H9 (cell line): ENCODE results near the gene ADORA2B. TPM values are rescaled to one million over a fixed set of nuclear protein-coding genes. Genes with fewer than 3 reads are reported as not detected.

Experiments
- DNase-seq: peaks from one replicate; pipeline ENCODE4 v3.0.0-alpha.2; 2017
- H2AFZ ChIP-seq: one replicate; pipeline ENCODE4 v1.6.1; 2013; ENCODE audit warnings: mild to moderate bottlenecking, low read length, control low read depth, moderate library complexity
- H2AK5ac ChIP-seq: 2 replicates; pipeline ENCODE4 v1.6.1; 2013; ENCODE audit warnings: low read length, control low read depth, mixed read lengths; ENCODE audit not compliant: insufficient read length
- H2BK120ac ChIP-seq: one replicate; pipeline ENCODE4 v1.6.1; 2013; ENCODE audit warnings: low read depth, mild to moderate bottlenecking, low read length, control low read depth, inconsistent platforms; ENCODE audit not compliant: poor library complexity, severe bottlenecking
- H2BK12ac ChIP-seq: 2 replicates; pipeline ENCODE4 v1.6.1; 2013; ENCODE audit warnings: low read length, control low read depth, mixed read lengths, low read depth; ENCODE audit not compliant: insufficient read length
- H2BK15ac ChIP-seq: 2 replicates; pipeline ENCODE4 v1.6.1; 2013; ENCODE audit warnings: low read depth, low read length, control low read depth
- H2BK20ac ChIP-seq: one replicate; pipeline ENCODE4 v1.6.1; 2013; ENCODE audit warnings: low read depth, mild to moderate bottlenecking, low read length, control low read depth, inconsistent platforms; ENCODE audit not compliant: poor library complexity, severe bottlenecking
- H2BK5ac ChIP-seq: 2 replicates; pipeline ENCODE4 v1.6.1; 2013; ENCODE audit warnings: low read length, control low read depth, mixed read lengths; ENCODE audit not compliant: insufficient read length
- H3K14ac ChIP-seq: 2 replicates; pipeline ENCODE4 v1.6.1; 2013; ENCODE audit warnings: low read length, control low read depth; ENCODE audit not compliant: insufficient read depth
- H3K18ac ChIP-seq: 2 replicates; pipeline ENCODE4 v1.6.1; 2013; ENCODE audit warnings: low read depth, mild to moderate bottlenecking, mixed read lengths, low read length, control low read depth; ENCODE audit not compliant: insufficient read length
- H3K23ac ChIP-seq: 2 replicates; pipeline ENCODE4 v1.6.1; 2013; ENCODE audit warnings: low read length, control low read depth, mixed read lengths, low read depth; ENCODE audit not compliant: insufficient read length
- H3K23me2 ChIP-seq: 2 replicates; pipeline ENCODE4 v1.6.1; 2013; ENCODE audit warnings: low read depth, mild to moderate bottlenecking, mixed read lengths, low read length, control low read depth; ENCODE audit not compliant: insufficient read length, poor library complexity, severe bottlenecking
- H3K27ac ChIP-seq: 2 replicates; pipeline ENCODE4 v1.5.1; 2013; ENCODE audit warnings: low read length, control low read depth, mixed read lengths, low read depth; ENCODE audit not compliant: insufficient read length
- H3K27me3 ChIP-seq: 2 replicates; pipeline ENCODE4 v1.6.1; 2013; ENCODE audit warnings: low read length, control low read depth, inconsistent platforms; ENCODE audit not compliant: insufficient read depth
- H3K4ac ChIP-seq: 2 replicates; pipeline ENCODE4 v1.6.1; 2013; ENCODE audit warnings: low read depth, mild to moderate bottlenecking, control low read depth, inconsistent platforms, low read length, moderate library complexity
- H3K4me1 ChIP-seq: 2 replicates; pipeline ENCODE4 v1.6.1; 2013; ENCODE audit warnings: low read length, control low read depth, inconsistent platforms; ENCODE audit not compliant: insufficient read depth
- H3K4me2 ChIP-seq: 2 replicates; pipeline ENCODE4 v1.6.1; 2013; ENCODE audit warnings: low read length, control low read depth, mixed read lengths; ENCODE audit not compliant: insufficient read length, insufficient read depth
- H3K56ac ChIP-seq: 2 replicates; pipeline ENCODE4 v1.6.1; 2013; ENCODE audit warnings: low read depth, mild to moderate bottlenecking, mixed read lengths, low read length, control low read depth; ENCODE audit not compliant: insufficient read length
- H3K79me1 ChIP-seq: 2 replicates; pipeline ENCODE4 v1.6.1; 2013; ENCODE audit warnings: low read depth, mild to moderate bottlenecking, moderate library complexity, low read length, control low read depth, inconsistent platforms; ENCODE audit not compliant: insufficient read depth, poor library complexity, severe bottlenecking
- H3K79me2 ChIP-seq: 2 replicates; pipeline ENCODE4 v1.6.1; 2013; ENCODE audit warnings: low read length, control low read depth, inconsistent platforms; ENCODE audit not compliant: insufficient read depth
- H3K9ac ChIP-seq: 2 replicates; pipeline ENCODE4 v1.6.1; 2013; ENCODE audit warnings: low read length, control low read depth, mixed read lengths; ENCODE audit not compliant: insufficient read length; ENCODE audit errors: extremely low read depth
- H3K9me3 ChIP-seq: one replicate; pipeline ENCODE4 v1.6.1; 2013; ENCODE audit warnings: low read depth, low read length, inconsistent platforms; ENCODE audit not compliant: control insufficient read depth
- H3T11ph ChIP-seq: one replicate; pipeline ENCODE4 v1.6.1; 2013; ENCODE audit warnings: mild to moderate bottlenecking, low read length, control low read depth, inconsistent platforms
- H4K20me1 ChIP-seq: one replicate; pipeline ENCODE4 v1.6.1; 2013; ENCODE audit not compliant: control insufficient read depth, insufficient read length, insufficient read depth
- H4K5ac ChIP-seq: 2 replicates; pipeline ENCODE4 v1.6.1; 2013; ENCODE audit warnings: low read depth, mild to moderate bottlenecking, mixed read lengths, low read length, control low read depth; ENCODE audit not compliant: insufficient read length
- H4K8ac ChIP-seq: replicated peaks from 2 replicates; pipeline ENCODE4 v1.6.1; 2013; ENCODE audit warnings: low read length, control low read depth, mixed read lengths, low read depth; ENCODE audit not compliant: insufficient read length
- H4K91ac ChIP-seq: 2 replicates; pipeline ENCODE4 v1.6.1; 2013; ENCODE audit warnings: low read depth, mild to moderate bottlenecking, moderate library complexity, mixed read lengths, low read length, control low read depth; ENCODE audit not compliant: insufficient read length
- H3K27ac Mint-ChIP-seq, 3 experiments: 2 replicates in 2 of 3; 3 replicates in 1 of 3; pipeline ENCODE4 v1.8.0; 2020 to 2021; ENCODE audit warnings: mixed read lengths in 3 of 3, mild to moderate bottlenecking in 1 of 3, moderate library complexity in 1 of 3
- H3K27me3 Mint-ChIP-seq: 2 replicates; pipeline ENCODE4 v1.8.0; 2021; ENCODE audit warnings: low read depth, mild to moderate bottlenecking, moderate library complexity, mixed read lengths
- H3K36me3 Mint-ChIP-seq, 3 experiments: 2 replicates in 2 of 3; 3 replicates in 1 of 3; pipeline ENCODE4 v1.8.0; 2020 to 2021; ENCODE audit warnings: low read depth in 3 of 3, mixed read lengths in 3 of 3; ENCODE audit not compliant: insufficient read depth in 1 of 3
- H3K4me1 Mint-ChIP-seq, 2 experiments: 2 replicates each; pipeline ENCODE4 v1.8.0; 2020; ENCODE audit warnings: mixed read lengths in 2 of 2
- H3K4me3 Mint-ChIP-seq, 2 experiments: 2 replicates in 1 of 2; 3 replicates in 1 of 2; pipeline ENCODE4 v1.8.0; 2020 to 2021; ENCODE audit warnings: mild to moderate bottlenecking in 2 of 2, mixed read lengths in 2 of 2, moderate library complexity in 1 of 2
- H3K9me3 Mint-ChIP-seq, 2 experiments: 2 replicates in 1 of 2; 3 replicates in 1 of 2; pipeline ENCODE4 v1.8.0; 2020; ENCODE audit warnings: mild to moderate bottlenecking in 2 of 2, mixed read lengths in 2 of 2, moderate library complexity in 1 of 2
- WGBS: extraction: QIAGEN DNeasy Blood & Tissue Kit; methylation state at CpG from one replicate; pipeline ENCODE4 v1.1.7; 2013; ENCODE audit warnings: missing lambda C conversion rate, low lambda C conversion rate, mixed read lengths; ENCODE audit not compliant: insufficient read length; ENCODE audit errors: extremely low coverage; 5-methylcytosine and 5-hydroxymethylcytosine counted together
- total RNA-seq: library from RNA; stranded (reverse); gene quantifications from 2 replicates; pipeline ENCODE4 v1.2.1, GENCODE V29; 2021
- TF ChIP-seq, protein P1 (sequence below): fragments of 200-600 bp; sonication (generic); conservative IDR thresholded peaks from 3 replicates; pipeline ENCODE4 v1.8.0; 2021; ENCODE audit warnings: antibody characterized with exemption, mild to moderate bottlenecking

The ADORA2B gene
- total RNA-seq, 1 experiment from 2014 or later: 3.1 TPM

DNA sequence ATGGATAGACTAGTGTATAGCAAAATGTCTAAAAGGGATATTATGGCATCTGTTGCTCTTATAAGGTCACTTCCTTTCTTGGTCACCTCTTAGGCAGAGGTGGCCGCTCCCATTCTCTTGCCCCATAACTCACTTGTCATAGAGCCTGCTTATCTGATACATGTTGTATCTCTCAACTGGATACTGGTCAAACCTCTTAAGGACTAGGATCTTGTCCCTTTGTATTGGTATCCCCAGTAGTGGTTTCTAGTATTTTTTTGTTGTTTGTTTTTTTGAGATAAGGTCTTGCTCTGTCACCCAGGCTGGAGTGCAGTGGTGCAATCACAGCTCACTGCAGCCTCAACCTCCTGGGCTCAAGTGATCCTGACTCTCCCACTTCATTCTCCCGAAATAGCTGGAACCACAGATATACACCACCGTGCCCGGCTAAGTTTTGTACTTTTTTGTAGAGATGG is 27.6 kb downstream of the ADORA2B start:
- peaks cover 33 to 37% of the 10 kb centered on the region in 2 experiments for H3K4me1 Mint-ChIP-seq
- no peaks in the 10 kb centered on the region for H3K79me2 ChIP-seq
- no CpG with 5 or more reads among the region's 4 CpGs for WGBS

More for the DNA sequence above, 27.6 kb downstream of the ADORA2B start:
- H2AK5ac ChIP-seq: no peak overlapping the region
- no peaks in the 10 kb centered on the region for H3K9me3 ChIP-seq
- no peak overlapping the region for H4K8ac ChIP-seq
- H3K4me1 ChIP-seq: peaks cover under 1% of the 10 kb centered on the region; the same call in 1 of the 2 replicates
- H3K27ac Mint-ChIP-seq: no peak overlapping the region
- H3K79me1 ChIP-seq: no peaks in the 10 kb centered on the region
- H3K23me2 ChIP-seq: no peaks in the 10 kb centered on the region
- no peak overlapping the region for H4K5ac ChIP-seq
- no peaks in the 10 kb centered on the region for H3K9me3 Mint-ChIP-seq
- H3K14ac ChIP-seq: no peak overlapping the region
- no peak overlapping the region for H2BK20ac ChIP-seq
- TF ChIP-seq, protein P1, sequence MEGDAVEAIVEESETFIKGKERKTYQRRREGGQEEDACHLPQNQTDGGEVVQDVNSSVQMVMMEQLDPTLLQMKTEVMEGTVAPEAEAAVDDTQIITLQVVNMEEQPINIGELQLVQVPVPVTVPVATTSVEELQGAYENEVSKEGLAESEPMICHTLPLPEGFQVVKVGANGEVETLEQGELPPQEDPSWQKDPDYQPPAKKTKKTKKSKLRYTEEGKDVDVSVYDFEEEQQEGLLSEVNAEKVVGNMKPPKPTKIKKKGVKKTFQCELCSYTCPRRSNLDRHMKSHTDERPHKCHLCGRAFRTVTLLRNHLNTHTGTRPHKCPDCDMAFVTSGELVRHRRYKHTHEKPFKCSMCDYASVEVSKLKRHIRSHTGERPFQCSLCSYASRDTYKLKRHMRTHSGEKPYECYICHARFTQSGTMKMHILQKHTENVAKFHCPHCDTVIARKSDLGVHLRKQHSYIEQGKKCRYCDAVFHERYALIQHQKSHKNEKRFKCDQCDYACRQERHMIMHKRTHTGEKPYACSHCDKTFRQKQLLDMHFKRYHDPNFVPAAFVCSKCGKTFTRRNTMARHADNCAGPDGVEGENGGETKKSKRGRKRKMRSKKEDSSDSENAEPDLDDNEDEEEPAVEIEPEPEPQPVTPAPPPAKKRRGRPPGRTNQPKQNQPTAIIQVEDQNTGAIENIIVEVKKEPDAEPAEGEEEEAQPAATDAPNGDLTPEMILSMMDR: no peak
- no peak overlapping the region for H3K9ac ChIP-seq
- H2BK12ac ChIP-seq: no peak overlapping the region
- peaks cover 5 to 19% (median 17%) of the 10 kb centered on the region in 3 experiments for H3K36me3 Mint-ChIP-seq
- no peak overlapping the region for H3K4me2 ChIP-seq
- H3K27ac ChIP-seq: no peak overlapping the region
- H3T11ph ChIP-seq: no peak overlapping the region
- H4K20me1 ChIP-seq: no peaks in the 10 kb centered on the region
- H2BK5ac ChIP-seq: no peak overlapping the region
- no peak overlapping the region for H2BK15ac ChIP-seq
- H2BK120ac ChIP-seq: no peak overlapping the region
- H3K4me3 Mint-ChIP-seq: no peak overlapping the region
- no peak overlapping the region for H4K91ac ChIP-seq
- no peak overlapping the region for H3K56ac ChIP-seq
- no peak overlapping the region for H3K18ac ChIP-seq
- H3K23ac ChIP-seq: no peak overlapping the region
- no peak overlapping the region for H3K4ac ChIP-seq
- no peak overlapping the region for H2AFZ ChIP-seq
- no peaks in the 10 kb centered on the region for H3K27me3 ChIP-seq
- no peak for DNase-seq
- H3K27me3 Mint-ChIP-seq: no peaks in the 10 kb centered on the region; the same call in 1 of the 2 replicates
